HG03571 (cell line): ENCODE measurements around the gene LEKR1.
"Not testable (repeated sequence)": the region's sequence is repeated elsewhere in the genome, so short reads cannot be mapped to it uniquely, and the experiment has no call there.

ENCODE experiments used
- ATAC-seq: cut with Tn5 transposase; IDR thresholded peaks from one replicate; pipeline ENCODE4 v1.9.1; 2021; ENCODE audit not compliant: unreplicated experiment

LEKR1 gene

DNA sequence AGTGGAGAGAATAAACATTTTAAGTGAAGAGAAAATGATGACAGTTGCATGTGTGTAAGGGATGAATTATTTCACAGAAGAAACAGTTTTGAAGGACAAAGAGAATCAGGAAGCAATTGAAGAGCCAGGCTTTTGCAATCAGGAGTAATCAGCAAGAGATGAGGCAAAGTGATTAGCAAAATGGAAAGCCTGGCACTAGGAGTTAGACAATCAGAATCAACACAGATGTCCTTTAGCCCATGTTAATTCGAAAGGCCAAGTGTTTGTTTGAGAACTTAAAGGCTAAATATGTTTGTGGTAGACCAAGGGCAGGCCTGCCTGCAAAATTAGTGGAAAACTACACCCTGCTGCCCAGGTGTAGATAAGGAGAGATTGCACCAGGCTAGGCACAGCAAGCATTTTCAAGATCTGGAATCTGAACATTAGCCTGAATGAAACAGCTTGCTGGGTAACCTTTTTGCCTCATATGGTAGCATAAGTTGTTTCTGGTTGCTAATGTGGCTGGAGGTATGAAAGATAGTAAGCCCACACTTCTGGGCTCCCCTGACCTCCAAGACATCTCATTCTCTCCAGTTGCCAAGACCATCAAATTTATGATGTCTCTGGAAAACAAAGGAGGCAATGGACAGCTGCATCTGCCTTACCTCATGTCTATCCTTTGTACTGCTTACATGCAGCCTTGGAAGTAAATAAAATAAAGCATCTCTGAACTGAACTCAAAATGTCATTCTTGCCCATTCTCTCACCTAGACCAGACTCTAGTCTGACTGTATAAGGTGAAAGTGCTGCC is 22.0 kb upstream of the LEKR1 start:
- no peak for ATAC-seq

DNA sequence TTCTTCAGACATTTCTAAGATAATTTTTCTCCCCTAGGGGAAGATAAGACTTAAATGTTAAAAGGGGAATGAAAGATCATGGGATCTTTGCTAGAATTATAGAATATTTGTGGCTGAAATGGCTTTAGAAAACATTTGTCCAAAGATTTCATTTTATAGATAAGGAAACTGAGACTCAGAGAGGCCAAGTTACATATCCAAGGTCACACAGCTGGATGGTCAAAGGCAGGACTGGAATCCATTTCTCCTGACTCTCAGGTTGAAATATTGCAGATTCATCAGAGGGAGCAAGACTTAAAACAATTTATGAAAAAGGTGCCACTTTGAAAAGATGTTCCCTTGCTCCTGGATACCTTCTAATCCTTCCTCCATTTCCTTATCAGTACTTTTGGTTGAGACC is 19.5 kb upstream of the LEKR1 start:
- ATAC-seq, result no peak

DNA sequence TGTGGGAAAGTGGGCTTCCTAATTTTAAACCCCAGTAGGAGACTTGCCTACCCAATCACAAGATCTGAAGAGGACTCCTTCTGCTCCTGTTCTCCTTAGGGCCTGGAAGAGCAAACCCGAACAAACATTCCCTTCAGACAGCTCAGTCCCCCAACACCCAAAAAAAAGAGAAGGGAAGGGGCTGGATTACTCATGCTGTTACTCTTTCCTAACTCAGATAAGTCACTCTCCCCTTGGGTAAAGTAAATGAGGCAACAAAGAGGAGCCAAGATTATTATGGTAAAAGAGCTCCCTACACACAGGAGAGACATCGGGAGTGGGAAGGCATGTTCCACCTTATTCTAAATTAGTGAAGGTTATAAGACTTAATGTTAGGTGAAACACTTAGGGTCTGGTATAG is 18.1 kb upstream of the LEKR1 start:
- ATAC-seq, result no peak

DNA sequence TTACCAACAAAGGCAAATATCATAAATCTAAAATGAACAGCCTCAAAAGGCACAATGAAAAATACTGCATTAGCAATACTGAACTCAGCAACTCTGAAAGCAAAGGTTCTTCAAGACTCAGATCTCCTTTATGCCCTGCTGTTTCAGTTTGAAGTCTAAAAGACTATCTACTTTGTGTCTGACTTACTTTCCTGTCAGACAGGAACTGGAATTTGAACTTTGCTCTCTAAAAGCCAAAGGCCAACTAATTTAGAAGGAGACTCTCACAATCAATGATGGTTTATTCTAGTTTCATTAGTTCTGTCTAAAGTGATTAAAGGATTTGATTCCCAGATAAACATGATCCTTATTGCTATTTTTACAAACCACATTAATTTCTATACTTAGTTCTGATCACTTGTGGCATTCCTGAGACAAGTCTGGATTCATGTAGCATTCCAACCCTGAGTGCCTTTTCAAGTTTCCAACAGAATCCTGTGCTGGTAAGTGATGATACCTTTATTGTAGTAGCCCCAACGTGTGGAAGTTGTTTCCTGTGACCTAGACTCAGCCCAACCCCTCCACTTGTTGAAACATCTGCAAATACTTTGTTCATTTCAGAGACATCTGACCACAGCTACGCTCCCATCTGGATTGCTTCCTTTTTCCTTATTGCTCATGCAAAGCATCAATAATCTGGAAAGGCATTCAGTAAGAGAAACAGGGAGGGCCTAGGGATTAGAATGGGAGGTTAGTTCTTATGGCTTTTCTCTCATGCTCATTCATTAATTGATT is 14.9 kb upstream of the LEKR1 start:
- ATAC-seq, result no peak

DNA sequence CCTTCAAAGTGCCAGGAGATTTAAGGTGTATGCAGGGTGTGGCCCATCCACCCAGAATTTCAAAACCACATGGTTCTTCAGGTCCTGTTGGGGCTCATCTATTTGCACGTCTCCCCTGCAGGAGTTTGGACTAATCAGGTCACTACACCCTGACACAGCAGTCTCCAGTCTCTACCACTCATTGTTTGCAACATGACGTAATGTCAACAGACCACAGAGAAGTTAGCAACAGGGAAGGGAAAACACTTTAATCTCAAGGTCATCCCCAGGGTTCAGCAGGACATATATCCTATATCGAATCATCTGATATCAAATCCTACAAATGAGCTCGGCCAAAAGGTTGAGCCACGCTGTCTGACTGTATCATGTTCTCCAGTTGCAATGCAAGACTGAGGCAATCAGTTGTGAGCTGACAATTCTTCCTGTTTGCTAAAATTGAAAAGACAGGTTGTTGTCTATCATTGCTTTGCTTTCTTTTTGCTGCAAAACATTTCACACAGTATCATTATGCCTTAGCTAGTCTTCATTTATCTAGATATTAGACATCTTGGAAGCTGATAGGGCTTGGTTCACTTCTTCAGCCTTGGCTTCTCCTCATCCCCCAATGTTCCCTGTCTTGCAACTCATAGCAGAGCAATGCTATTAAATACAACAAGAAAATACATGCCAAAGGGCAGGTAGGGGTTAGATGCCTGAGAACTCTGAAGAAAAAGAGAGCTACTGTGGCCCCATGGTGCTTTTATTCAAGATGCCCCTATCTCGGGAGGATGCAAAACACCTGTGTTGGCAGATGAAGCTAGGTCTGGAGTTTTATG is 13.4 kb upstream of the LEKR1 start:
- ATAC-seq, result no peak

DNA sequence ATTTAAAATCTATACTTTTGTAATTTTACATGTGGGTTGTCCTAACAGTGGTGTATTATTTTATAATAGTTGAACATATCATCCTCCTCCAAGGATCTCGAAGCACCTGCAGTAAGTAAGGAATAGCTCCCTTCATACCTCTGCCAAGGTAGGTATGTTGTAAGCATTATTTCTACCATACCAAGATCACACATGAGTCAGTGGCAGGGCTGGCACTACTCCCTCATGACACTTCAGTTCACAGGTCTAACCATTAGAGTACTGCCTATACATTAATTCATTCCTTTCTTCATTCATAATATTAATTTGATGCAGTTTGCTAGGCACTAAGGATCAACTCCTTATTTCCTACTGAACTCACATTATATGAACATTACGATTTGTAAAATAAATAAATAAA is 11.9 kb upstream of the LEKR1 start:
- ATAC-seq, result no peak

DNA sequence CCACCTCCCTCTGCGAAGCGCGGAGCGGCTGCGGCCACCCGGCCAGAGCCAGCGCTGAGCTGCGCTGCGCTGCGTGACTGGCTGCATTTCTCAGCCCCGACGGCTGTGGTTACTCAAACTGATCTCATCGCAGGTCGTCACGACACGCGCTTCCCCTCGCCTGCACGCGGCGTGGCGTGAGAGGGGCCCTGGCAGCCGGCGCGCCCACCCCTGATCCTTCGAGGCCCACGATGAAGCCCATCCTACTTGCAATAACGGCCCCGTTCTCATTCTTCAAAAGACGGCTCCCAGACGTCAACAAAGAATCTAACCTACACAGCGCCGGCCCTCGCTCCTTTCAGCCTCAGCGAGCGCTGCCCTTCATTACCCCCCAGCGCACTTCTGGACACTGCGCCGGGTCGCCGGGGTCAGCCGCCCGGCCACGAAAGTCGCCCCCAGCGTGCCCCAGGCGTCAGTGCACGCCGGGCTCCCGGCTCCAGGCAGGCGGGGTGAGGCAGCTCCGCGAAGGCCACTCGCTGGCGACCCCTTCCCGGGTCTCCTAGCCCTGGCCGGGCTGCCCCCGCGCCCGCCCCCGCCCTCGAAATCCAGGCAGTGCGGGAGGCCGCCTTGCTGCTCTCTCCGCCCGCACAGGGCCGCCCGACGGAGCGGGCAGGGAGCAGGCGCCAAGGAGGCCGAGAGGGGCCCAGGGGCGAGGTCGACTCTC is 9.9 kb upstream of the LEKR1 start:
- ATAC-seq, result peak; percentile 18

DNA sequence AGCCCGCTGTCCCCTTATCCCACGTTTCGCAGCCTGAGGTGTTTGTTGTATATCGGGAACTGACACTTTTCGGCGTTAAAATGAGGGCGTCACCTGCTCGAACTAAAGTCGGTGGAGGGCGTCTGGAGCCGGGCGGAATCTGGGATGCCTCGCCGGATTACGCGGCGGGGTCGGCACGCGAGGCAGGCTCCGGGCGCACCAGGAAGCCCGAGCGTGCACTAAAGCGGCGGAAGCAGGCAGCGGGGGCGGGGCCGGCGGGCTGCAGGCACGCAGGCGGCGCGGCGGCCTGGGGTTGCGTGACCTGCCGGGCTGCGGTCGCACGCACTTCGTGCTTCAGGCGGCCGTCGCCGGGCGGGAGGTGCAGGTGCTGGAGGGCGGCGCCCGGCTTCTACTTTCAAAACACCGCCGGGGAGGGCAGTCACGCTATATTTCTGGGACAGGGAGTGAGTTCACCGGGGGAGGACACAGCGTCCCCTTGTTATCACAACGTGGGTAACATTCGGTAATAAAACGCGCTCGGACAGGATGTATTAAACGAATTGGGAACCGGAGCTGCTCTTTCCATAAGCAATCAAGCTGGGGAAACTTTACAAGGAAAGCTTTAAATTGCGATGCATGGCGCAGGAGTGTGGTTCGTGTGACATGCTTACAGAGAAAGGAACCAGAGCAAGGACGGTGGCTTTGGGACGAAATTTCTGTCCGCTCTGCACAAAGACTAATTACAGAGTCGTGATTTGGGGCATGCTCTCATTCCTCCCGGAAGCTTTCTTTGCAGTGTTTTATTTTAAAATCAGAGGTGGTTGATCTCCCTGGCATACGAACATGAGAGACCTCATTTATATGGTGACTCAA is 9.1 kb upstream of the LEKR1 start:
- ATAC-seq, result peak; percentile 65

DNA sequence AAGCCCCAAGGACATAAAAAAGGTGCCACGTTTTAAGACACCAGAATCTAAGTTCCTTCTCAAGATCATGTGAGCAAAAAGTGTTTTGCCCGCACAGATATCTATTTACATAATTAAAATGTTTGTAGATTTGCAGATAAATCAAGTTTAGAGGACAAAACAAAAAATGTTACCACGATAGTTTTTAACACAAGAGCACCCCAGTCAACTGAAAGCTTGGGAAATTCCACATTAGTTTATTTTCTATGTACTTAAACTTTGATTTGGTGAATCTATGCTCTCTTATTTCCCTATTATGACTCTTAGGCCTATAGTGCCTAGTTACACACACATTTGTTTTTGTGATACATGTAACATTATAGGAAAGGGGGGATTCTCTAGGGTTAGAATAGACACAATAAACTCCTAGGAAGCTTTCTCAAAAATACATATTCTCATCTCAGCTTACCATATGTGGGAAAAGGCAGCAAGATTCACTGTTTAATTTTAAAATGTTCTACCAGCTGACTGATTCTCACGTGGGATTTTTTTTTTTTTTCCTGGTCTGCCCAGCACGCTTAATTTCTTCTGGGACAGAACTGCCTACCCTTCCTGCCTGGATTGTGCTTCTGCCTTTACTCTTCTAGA is 8.4 kb upstream of the LEKR1 start:
- ATAC-seq, result no peak

DNA sequence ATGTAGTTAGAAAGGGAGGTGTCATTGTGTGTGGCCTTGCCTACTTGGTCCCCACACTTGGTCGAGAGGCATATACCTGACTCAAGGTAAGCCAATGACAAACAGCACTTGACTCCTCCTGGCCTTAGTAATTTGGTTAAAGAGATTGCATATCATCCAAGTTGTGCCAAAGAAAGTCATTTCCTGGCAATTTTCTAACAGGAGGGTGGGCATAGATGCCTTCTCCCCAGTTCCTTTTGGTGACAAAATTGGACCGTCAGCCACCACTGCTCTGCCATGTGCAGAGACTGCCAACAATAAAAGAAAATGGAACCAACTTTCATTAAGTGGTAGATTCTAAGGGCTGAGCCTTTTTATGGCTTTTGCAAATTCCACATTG is 7.9 kb upstream of the LEKR1 start:
- no peak for ATAC-seq

DNA sequence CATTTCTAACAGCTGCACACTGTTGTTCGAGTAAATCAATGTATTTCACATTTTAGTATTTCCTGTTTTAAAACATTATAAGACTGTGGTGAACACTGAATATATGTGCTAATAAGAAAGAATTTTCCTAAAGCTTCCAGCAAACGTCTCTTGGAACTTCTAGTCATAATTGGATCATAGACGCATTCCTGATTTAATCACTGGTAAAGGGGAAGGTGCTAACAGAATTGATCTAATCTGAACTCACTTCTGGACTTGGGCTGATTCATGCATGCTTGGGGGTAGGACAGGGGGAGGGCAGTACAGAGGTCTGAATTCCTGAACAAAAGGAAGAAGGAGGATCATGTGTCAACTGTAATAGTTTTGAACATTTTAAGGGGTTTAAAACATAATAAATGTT is 7.3 kb upstream of the LEKR1 start:
- ATAC-seq, result no peak

DNA sequence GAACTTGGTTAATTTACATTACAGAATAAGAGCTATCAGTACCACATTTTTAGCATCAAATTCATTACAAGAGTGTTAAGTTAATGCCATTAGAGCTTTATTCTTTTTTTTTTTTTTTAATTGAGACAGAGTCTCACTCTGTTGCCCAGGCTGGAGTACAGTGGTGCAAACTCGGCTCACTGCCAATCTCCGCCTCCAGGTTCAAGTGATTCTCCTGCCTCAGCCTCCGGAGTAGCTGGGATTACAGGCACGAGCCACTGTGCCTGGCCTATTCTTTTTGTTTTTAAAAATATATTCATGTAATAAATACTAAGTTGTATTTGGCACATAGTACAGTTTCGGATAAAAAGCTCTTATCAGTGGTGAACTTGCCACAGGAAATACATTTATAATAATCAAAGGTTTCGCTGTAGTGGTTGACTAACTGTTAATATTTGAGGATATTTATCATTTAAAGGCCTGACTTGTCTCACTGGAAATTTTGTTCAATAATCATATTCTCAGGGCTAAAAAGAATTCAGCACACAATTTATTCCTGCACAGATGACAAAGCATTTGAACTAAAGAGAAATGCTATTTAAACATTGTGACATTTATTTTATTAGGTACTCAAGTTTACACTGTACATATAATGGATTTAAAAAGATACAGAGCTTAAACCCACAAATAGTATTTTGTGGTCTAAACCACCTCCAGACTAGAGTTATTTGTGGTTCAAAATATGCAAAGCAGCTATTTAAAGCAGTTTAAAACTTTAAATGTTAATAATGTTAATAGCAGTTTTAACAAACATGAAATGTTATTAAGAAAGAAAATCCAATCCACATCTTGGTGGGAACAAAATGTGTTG is 6.1 kb upstream of the LEKR1 start:
- peak; percentile 19 for ATAC-seq

DNA sequence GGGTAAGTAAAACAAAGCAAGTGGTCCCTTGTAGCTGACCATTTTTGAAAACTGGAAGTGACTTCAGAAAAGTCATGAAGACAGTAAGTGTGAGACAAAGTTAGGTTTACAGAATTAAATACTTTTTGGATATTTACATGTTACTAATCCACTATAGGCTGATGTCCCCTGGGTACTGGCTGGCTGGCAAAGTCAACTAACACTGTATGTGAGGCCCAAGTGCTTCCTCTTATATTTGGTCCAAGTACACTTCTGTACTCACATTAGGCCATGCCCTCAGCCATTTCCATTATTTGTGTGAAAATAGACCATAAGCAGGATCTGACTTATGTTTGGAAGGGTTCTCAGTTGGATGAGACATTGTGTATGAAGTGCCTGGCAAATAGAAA is 5.5 kb upstream of the LEKR1 start:
- no peak for ATAC-seq

DNA sequence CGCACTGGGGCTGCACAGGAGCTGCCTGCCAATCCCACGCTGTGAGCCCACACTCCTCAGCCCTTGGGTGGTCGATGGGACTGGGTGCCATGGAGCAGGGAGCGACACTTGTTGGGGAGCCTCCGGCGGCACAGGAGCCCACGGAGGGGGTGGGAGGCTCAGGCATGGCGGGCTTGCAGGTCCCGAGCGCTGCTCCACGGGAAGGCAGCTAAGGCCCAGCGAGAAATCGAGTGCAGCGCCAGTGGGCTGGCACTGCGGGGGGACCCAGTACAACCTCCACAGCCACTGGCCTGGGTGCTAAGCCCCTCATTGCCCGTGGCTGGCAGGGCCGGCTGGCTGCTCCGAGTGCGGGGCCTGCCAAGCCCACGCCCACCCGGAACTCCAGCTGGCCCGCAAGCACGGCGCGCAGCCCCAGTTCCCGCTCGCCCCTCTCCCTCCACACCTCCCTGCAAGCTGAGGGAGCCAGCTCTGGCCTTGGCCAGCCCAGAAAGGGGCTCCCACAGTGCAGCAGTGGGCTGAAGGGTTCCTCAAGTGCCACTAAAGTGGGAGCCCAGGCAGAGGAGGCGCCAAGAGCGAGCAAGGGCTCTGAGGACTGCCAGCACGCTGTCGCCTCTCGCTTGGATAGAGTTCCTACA is 3.4 kb upstream of the LEKR1 start:
- not testable (repeated sequence) for ATAC-seq

DNA sequence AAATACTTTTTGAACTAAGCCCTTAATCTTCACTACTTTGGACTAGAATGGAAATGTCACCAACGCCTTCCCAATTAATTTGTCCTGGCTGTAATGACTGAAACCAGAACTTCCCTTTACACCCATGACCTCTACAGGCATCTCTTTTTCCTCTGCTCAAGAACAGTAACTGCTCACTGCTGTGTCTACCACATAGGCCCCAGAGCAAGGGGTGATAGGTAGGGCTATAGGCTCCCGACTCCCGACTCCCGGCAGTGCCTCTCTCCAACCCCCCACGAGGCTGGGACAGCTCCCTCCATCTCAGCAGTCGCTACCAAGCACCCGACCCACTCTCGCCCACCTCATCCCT is 384 bp upstream of the LEKR1 start:
- peak; percentile 56 for ATAC-seq

DNA sequence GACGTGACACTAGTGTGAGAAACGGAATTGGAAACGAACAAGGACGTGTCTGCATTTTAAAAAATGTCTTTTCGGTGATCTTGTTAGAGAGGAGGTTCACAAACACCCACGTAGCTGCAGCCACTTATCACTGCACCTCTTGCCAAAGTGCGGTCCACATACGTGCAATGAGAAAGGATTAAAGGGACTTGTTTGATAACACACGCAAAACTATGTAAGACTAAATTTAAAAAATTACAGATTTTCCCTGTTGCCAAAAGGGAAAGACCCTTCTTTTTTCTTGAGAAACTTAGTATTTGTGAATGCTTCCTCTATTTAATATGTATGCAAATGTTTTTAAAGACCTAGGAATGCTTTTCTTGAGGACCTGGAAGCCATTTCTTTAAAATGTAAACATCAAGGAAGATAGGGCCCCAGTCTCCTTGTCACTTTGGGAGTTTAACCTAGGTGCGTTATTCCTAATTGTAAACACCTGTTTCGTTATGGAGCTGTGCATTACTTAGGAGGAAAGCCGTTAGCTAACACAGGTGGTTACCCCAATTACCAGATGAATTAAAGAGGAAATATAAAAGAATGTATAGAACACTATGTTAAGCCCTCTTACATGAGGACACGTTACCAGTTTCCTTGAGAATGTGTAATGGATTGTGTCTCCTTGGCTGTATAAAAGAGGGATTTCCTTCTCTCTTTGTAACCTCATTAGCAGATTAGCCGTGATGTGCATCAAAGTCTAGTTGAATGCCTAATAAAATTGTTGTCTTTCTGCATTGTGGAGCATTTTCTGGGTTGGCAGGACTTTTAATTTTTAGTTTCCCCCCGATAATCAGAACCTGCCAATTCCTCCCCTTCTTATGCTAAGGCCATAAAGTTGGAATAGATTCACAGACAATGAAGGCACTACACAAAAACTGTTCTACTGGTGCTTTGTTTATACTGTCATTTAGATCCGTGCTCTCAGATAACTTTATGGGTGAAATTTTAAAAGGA is 1.0 kb downstream of the LEKR1 start:
- ATAC-seq, result no peak

DNA sequence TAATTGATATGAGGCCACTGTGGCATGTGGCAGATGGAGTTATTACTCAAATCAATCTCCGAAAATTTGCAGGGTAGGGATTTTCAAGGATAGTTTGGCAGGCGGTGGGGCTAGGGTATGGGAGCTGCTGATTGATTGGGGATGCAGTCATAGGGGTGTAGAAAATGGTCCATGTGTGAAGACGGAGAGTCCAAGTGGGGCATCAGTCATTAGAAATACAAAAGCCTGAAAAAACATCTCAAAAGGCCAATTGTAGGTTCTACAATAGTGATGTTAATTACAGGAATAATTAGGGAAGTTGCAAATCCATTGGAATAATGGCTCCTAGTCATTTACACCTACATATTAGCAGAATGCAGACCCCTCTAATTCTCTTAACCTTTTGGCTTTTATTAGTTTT is 4.9 kb downstream of the LEKR1 start:
- ATAC-seq, result no peak
